Stimulated activated CD8-positive, alpha-beta memory T cell treated with anti-CD3 and anti-CD28 coated beads, Interleukin-4, amount 100 ng/mL, for 4 hours (primary cell): ENCODE measurements around the gene EEF1AKMT4.

Experiments
- DNase-seq, 2 donors: peaks; one replicate each; pipeline ENCODE4 v3.0.0-alpha.2; 2020; ENCODE audit warnings: low read depth in 2 of 2, low spot score in 1 of 2

EEF1AKMT4 gene

DNA sequence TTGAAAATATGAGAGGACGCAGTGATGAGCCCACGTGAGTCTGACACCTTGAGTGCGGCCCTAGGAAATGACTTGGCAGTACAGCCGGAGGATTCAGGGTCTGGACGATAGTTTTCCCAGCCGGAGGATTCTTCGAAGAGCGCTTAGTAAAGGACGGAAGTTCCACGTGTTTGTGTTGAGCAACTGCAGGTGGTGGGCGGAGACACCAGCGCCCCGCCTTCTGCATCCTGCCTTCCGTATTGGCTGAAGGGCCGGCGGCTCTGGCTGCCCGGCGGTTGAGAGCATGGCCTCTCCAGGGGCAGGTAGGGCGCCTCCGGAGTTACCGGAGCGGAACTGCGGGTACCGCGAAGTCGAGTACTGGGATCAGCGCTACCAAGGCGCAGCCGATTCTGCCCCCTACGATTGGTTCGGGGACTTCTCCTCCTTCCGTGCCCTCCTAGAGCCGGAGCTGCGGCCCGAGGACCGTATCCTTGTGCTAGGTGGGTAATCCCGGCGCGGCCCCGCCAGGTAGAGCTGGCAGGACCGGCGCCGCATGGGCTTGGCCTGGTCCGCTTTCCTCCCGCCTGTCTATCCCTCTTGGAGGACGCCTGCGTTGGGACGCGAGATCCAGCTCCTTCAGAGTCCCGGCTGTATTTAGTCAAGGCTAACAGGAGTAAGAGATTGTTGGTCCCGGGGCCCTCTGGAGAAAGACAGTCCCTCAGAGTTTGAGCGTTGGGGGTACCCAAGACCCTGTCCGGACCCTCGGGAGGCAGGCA lies at the start of gene EEF1AKMT4:
EEF1AKMT4 (plus strand) TSS at position 261 of the 755 bp plus-strand sequence; CDS start at position 284, 23 bp downstream.
- DNase-seq, result peak; percentile 87 to 93

DNA sequence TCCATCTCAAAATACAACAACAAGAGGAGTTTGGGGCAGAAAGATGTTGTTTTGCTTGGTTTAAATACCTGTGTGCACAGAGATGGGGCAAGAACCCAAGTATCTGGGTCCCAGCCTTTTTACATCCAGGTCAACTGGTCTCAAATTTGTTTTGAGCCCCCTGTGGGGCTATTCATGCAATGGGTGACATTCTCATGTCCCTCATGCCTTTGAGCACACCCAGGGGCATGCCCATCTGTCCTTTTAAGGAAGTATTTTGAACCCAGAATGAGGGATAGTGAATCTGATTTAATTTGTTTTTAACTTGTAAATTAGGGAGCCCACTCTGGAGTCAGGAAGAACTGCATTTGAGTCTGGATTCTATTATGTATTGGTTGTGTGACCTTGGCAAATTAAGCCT lies 48.6 kb upstream of the EEF1AKMT4 start:
- DNase-seq, result no peak

GRCh38 chr3:184203526-184203925 lies 45.9 kb upstream of the EEF1AKMT4 start:
- no peak for DNase-seq

GRCh38 chr3:184209146-184209923 lies 40.1 kb upstream of the EEF1AKMT4 start:
- no peak for DNase-seq

- DNase-seq, result no peak
Measured at GRCh38 chr3:184211297-184211696, 38.2 kb upstream of the EEF1AKMT4 start.

GRCh38 chr3:184211718-184212117 lies 37.8 kb upstream of the EEF1AKMT4 start:
- DNase-seq, result no peak

DNA sequence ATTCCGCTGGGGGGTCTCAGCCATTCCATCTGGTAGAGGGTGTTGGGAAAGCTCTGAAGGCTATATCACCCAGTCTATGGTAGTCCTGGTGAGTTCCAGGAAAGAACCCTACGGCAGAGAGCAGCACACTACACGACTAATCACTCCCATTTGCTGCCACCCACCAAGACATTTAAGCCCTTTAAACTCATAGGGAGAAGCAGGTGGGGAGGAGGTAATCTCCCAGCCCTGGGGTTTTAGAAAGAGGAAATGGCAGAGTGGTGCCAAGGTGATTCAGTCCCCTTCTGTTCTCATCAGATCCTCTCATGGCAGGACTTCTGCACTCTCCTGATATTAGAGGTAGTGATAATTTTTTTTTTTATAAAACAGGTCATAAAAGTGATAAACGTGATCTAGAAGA lies 30.7 kb upstream of the EEF1AKMT4 start:
- DNase-seq, result no peak

- DNase-seq, result no peak
Measured at GRCh38 chr3:184222521-184222920, 27.0 kb upstream of the EEF1AKMT4 start.

DNA sequence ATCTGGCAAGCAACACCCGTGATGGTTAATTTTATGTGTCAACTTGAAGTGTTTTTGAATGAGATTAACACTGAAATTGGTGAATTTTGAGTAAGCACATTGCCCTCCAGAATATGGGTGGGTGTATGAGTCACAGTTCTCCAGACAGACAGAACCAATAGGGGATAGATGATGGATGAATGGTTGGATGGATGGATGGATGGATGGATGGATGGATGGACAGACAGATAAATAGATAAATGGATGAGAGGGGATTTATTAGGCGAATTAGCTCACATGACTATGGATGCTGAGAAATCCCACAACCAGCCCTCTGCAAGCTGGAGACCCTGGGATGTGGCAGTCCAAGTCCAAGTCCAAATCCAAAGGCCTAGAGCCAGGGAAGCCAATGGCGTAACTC lies 25.5 kb upstream of the EEF1AKMT4 start:
- DNase-seq, result no peak

DNA sequence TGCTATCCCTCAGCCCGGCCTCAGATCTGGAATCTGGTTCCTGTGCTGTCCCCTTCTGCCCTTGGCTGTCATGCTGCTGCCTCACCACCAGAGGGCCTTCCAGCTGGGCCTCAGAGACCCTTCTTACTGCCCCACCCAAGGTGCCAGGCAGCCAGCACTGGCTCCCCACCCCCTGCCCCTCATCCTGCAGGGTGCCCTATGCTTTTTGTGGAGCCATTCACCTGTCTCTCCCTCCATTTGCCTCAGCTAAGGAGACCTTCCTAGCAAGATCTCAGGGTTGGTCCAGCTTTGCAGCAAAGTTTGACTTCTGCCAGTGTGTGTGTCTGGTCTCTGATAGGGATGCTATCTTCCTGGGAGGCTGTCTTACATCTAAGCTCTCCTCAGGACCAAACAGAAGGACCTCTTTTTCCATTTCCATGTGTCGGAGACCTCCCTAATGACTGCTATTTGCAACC lies 22.0 kb upstream of the EEF1AKMT4 start:
- DNase-seq, result peak in 1 of 2 donors; percentile 5

DNA sequence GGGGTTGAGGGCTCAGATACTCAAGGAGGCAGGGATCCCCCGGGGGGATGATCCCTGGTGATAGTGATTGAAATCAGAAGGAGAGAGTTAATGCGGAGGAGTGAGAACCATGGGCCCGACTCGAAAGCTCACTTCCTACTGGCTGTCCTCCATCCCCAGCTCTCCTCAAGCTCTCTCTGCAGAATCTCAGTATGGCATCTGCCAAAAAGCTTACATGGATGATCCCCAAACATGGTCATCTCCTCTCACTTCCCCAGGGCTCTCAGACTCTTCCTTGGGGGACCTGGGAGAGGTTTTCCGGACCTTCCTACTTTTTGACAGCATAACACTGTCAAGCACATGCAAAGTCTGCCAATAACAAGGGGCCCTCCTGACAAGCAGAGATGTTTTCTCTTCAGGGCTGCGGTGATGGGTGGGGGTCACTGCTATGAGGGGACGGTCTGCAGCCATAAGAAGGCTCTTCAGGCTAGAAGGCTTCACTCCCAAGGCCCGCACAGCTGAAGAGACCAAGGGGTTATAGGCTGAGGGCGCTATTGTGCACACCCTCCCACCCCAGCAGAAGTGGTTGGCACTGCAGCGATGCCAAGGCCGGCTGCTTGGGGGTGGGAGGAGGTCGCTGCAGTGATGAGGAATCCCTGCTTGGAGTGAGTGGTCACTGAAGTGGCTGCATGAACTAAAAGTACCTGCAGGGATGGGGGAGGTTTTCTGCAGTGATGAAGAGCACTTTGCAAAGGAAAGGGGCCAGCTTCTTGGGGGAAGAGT lies 20.9 kb upstream of the EEF1AKMT4 start:
- DNase-seq, result no peak

GRCh38 chr3:184229394-184230080 lies 19.9 kb upstream of the EEF1AKMT4 start, which contains the start of gene VWA5B2:
Gene VWA5B2 (plus strand): TSS chr3:184229585. CDS start chr3:184230529, 944 bp downstream.
- DNase-seq, result peak; percentile 8 to 49

DNA sequence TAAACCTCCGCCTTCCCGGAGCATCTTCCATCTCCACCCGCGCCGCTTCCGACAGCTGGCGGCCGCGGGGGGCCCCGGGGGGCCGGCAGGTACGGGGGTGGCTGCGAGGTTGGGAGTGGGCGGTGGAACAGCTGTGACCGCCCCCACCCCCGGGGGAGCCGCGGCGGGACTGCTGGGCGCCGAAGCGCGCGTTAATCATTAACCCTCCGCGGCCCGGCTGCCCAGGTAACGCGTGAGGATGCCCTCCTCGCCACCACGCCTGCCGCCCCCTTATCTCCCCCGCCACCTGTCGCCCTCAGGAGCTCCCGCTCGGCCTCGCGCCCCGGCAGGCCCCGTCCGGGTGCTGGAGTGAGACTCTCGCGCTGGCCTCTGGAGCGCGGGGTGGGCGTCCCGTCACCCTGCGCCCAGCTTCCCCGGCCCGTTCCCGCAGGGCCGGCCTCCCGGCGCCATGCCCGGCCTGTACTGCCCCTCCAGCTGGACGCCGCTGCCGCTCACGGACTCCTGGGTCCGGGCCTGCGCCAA lies 19.3 kb upstream of the EEF1AKMT4 start:
- no peak for DNase-seq

- no peak for DNase-seq
Measured at GRCh38 chr3:184230603-184231528, 18.6 kb upstream of the EEF1AKMT4 start.

GRCh38 chr3:184231671-184232070 lies 17.8 kb upstream of the EEF1AKMT4 start:
- no peak for DNase-seq

DNA sequence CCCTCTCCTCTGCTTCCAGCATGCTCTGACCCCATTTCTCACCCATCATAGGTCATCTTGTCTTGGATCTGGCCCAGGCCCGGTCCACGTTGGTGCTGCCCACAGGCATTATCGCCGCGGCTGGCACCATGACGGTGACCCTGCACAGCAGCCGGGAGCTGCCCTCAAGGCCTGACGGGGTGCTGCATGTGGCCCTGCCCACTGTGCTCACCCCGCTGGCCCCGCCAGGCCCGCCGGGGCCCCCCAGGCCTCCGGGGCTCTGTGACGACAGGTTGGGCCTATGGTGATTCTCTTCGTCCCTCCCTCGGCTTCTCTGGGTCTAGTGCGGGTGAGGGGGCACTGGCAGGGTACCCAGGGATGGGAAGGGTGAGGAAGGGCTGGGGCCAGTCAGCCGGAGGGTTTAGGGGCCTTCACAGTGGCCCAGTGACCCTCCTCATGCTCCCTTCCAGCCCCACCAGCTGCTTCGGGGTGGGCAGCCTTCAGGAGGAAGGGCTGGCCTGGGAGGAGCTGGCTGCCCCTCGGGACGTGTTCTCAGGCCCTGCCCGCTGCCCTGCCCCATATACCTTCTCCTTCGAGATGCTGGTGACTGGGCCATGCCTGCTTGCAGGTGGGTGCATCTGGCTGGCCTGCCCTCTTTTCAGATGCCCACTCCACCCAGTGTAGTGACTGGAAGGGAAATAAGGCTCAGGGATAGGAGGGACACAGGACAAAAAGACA lies 16.2 kb upstream of the EEF1AKMT4 start:
- DNase-seq, result no peak

DNA sequence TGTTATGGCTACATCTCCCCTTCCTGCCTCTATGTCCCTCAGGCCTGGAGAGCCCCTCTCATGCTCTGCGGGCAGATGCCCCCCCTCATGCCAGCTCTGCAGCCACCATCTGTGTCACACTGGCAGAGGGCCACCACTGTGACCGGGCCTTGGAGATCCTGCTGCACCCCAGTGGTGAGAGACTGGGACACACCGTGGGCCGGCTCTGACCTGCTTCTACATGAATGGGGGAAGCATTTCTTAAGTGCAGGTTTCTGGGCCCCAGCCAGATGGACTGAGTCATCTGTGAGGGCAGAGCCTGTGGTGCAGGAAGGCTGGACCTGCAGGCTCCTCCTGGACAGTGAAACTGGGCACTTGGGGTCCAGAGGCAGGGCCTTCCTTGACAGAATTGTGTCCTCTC lies 15.2 kb upstream of the EEF1AKMT4 start:
- DNase-seq, result no peak

DNA sequence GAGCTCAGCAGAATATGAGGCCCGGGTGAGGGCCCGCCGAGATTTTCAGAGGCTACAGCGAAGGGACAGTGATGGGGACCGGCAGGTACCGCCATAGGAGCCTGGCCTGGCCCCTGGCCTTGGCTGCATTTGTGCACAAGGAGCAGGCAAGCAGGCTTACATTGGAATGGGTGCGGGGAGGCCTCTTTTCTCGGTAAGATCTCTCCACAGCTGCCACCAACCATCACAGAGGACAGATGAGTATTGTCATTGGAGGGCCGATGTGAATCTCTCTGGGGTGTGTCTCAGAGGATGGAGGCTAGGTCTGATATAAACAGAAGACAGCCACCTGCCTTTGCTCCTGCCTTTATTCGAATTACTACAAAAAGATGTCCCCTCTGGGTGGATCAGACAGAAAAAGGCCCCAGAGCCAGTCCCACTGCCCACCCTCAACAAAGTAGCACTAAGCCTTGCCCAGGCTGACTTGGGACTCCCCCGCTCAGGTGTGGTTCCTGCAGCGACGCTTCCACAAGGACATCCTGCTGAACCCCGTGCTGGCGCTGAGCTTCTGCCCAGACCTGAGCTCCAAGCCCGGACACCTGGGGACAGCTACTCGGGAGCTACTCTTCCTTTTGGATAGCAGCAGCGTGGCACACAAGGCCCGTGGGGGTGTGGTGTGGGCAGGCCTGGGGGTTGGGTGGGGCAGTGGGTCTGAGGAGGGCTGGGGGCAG lies 14.6 kb upstream of the EEF1AKMT4 start:
- DNase-seq, result no peak
